ENCODE data around the gene COMT. TPM values are rescaled to one million over a fixed set of nuclear protein-coding genes. Genes with fewer than 3 reads are reported as not detected.

The COMT gene
- total and polyA plus RNA-seq, 2 experiments from 2014 or later = 490 to 508 TPM

GRCh38 chr22:19943082-19944026 is 1.8 kb downstream of the COMT start:
- peaks cover 82% of the 10 kb centered on the region for H3K79me2 ChIP-seq (ENCODE audit: insufficient read depth)
- peak overlapping the region; percentile 93 for H2AFZ ChIP-seq
- no peaks in the 10 kb centered on the region for H3K9me3 ChIP-seq (ENCODE audit: low read depth)
- in situ Hi-C loops (cut with MboI) = no loop called here
- no peak for TF ChIP-seq EZH2phosphoT487 (IDR thresholded peaks at IDR 0.05; ENCODE audit: insufficient read depth, low read depth)
- TF ChIP-seq EZH2 (IDR thresholded peaks at IDR 0.05; ENCODE audit: insufficient read depth, poor library complexity, severe bottlenecking) = no peak
- H3K9ac ChIP-seq = peak overlapping the region; percentile 92
- peak overlapping the region; percentile 84 for H3K4me3 ChIP-seq
- H4K20me1 ChIP-seq (ENCODE audit: insufficient read depth) = no peaks in the 10 kb centered on the region
- H3K36me3 ChIP-seq (ENCODE audit: low read depth) = no peaks in the 10 kb centered on the region
- H3K4me2 ChIP-seq (ENCODE audit: unreplicated experiment) = peak overlapping the region; percentile 88
- WGBS, 2 experiments (ENCODE audit: low coverage in 1 of 2, low lambda C conversion rate in 2 of 2, missing lambda C conversion rate in 2 of 2) = 15 to 19% methylated on average over 11 of the region's 11 CpGs
- H3K9me2 ChIP-seq (ENCODE audit: insufficient read depth) = no peaks in the 10 kb centered on the region
- H3F3A ChIP-seq (ENCODE audit: insufficient read depth) = peaks cover 27% of the 10 kb centered on the region
- H3K27me3 ChIP-seq (replicated peaks; ENCODE audit: insufficient read depth) = no peaks in the 10 kb centered on the region
- DNase-seq = peak; percentile 95
- H3K4me1 ChIP-seq (ENCODE audit: insufficient read depth) = peaks cover 34% of the 10 kb centered on the region
- peak overlapping the region; percentile 98 for H3K27ac ChIP-seq

- WGBS, 2 experiments (ENCODE audit: low coverage in 1 of 2, low lambda C conversion rate in 2 of 2, missing lambda C conversion rate in 2 of 2) = 72% methylated on average over 9 of the region's 9 CpGs
- no peaks in the 10 kb centered on the region for H3K9me3 ChIP-seq (ENCODE audit: low read depth)
- peaks cover 40% of the 10 kb centered on the region for H3K4me1 ChIP-seq (ENCODE audit: insufficient read depth)
- H3K9me2 ChIP-seq (ENCODE audit: insufficient read depth) = no peaks in the 10 kb centered on the region
- peaks cover 83% of the 10 kb centered on the region for H3K79me2 ChIP-seq (ENCODE audit: insufficient read depth)
- peak overlapping the region; percentile 31; the same call in 1 of the 2 replicates for H3K27ac ChIP-seq
- no peak overlapping the region for H3K4me3 ChIP-seq
- no peak for TF ChIP-seq EZH2phosphoT487 (IDR thresholded peaks at IDR 0.05; ENCODE audit: insufficient read depth, low read depth)
- no peak for TF ChIP-seq EZH2 (IDR thresholded peaks at IDR 0.05; ENCODE audit: insufficient read depth, poor library complexity, severe bottlenecking)
- H4K20me1 ChIP-seq (ENCODE audit: insufficient read depth) = no peaks in the 10 kb centered on the region
- in situ Hi-C loops (cut with MboI) = no loop called here
- H3K9ac ChIP-seq = peak overlapping the region; percentile 9; the same call in 1 of the 2 replicates
- no peak overlapping the region for H3K4me2 ChIP-seq (ENCODE audit: unreplicated experiment)
- no peak for DNase-seq
- no peak overlapping the region for H2AFZ ChIP-seq
- H3K27me3 ChIP-seq (replicated peaks; ENCODE audit: insufficient read depth) = no peaks in the 10 kb centered on the region
- H3K36me3 ChIP-seq (ENCODE audit: low read depth) = no peaks in the 10 kb centered on the region
- H3F3A ChIP-seq (ENCODE audit: insufficient read depth) = peaks cover 24% of the 10 kb centered on the region
Observed at GRCh38 chr22:19948057-19948760, 6.6 kb downstream of the COMT start.

GRCh38 chr22:19951346-19951745 is 9.8 kb downstream of the COMT start:
- no peak for DNase-seq
- no peak overlapping the region for H3K9ac ChIP-seq
- no peaks in the 10 kb centered on the region for H4K20me1 ChIP-seq (ENCODE audit: insufficient read depth)
- peaks cover 16% of the 10 kb centered on the region; the same call in 1 of the 2 replicates for H3F3A ChIP-seq (ENCODE audit: insufficient read depth)
- in situ Hi-C loops (cut with MboI) = no loop called here
- no peak overlapping the region for H3K4me3 ChIP-seq
- no peak overlapping the region for H3K4me2 ChIP-seq (ENCODE audit: unreplicated experiment)
- peaks cover 4% of the 10 kb centered on the region; the same call in 1 of the 2 replicates for H3K36me3 ChIP-seq (ENCODE audit: low read depth)
- no peaks in the 10 kb centered on the region for H3K9me2 ChIP-seq (ENCODE audit: insufficient read depth)
- no peak overlapping the region for H3K27ac ChIP-seq
- H3K79me2 ChIP-seq (ENCODE audit: insufficient read depth) = peaks cover 56% of the 10 kb centered on the region
- H3K27me3 ChIP-seq (replicated peaks; ENCODE audit: insufficient read depth) = no peaks in the 10 kb centered on the region
- no peak for TF ChIP-seq EZH2 (IDR thresholded peaks at IDR 0.05; ENCODE audit: insufficient read depth, poor library complexity, severe bottlenecking)
- no peak for TF ChIP-seq EZH2phosphoT487 (IDR thresholded peaks at IDR 0.05; ENCODE audit: insufficient read depth, low read depth)
- 89 to 91% methylated on average over 13 of the region's 13 CpGs for WGBS, 2 experiments (ENCODE audit: low coverage in 1 of 2, low lambda C conversion rate in 2 of 2, missing lambda C conversion rate in 2 of 2)
- H3K4me1 ChIP-seq (ENCODE audit: insufficient read depth) = peaks cover 31% of the 10 kb centered on the region
- no peaks in the 10 kb centered on the region for H3K9me3 ChIP-seq (ENCODE audit: low read depth)
- no peak overlapping the region for H2AFZ ChIP-seq
